ENCODE results near the gene DUOX1. TPM values are rescaled to one million over a fixed set of nuclear protein-coding genes. Genes with fewer than 3 reads are reported as not detected.
A peak's percentile ranks its signal among the peaks of the same experiment; 100 is the strongest.

DUOX1 gene
- total RNA-seq, 1 donor from 2014 or later = 0.07 TPM

DNA sequence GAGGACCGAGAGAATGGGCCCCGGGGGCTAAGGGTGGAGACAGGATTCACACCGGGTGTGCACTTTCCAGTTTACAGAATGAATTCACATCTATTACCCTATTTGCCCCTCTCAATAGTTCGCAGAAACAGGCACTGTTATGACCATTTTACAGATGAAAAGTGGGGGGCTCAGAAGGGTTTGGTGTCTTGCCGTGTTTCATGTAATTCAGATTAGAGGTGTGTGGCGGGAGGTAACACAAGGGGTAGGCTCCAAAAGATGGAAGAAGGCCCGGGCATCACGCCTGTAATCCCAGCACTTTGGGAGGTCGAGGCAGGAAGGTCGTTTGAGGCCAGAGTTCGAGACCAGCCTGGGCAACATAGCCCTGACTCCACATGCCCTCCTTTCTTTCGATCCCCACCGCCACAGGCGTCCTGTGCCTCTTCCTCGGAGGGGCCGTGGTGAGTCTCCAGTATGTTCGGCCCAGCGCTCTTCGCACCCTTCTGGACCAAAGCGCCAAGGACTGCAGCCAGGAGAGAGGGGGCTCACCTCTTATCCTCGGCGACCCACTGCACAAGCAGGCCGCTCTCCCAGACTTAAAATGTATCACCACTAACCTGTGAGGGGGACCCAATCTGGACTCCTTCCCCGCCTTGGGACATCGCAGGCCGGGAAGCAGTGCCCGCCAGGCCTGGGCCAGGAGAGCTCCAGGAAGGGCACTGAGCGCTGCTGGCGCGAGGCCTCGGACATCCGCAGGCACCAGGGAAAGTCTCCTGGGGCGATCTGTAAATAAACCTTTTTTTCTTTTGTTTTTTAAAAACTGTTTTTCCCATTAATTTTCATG is 12.3 kb upstream of the DUOX1 start:
- TF ChIP-seq, protein P1, sequence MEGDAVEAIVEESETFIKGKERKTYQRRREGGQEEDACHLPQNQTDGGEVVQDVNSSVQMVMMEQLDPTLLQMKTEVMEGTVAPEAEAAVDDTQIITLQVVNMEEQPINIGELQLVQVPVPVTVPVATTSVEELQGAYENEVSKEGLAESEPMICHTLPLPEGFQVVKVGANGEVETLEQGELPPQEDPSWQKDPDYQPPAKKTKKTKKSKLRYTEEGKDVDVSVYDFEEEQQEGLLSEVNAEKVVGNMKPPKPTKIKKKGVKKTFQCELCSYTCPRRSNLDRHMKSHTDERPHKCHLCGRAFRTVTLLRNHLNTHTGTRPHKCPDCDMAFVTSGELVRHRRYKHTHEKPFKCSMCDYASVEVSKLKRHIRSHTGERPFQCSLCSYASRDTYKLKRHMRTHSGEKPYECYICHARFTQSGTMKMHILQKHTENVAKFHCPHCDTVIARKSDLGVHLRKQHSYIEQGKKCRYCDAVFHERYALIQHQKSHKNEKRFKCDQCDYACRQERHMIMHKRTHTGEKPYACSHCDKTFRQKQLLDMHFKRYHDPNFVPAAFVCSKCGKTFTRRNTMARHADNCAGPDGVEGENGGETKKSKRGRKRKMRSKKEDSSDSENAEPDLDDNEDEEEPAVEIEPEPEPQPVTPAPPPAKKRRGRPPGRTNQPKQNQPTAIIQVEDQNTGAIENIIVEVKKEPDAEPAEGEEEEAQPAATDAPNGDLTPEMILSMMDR (IDR thresholded peaks at IDR 0.05; ENCODE audit: insufficient read depth, low read depth, low read length) = no peak
- TF ChIP-seq EZH2 (IDR thresholded peaks at IDR 0.05; ENCODE audit: insufficient read depth, low read length) = no peak
- H3K27ac ChIP-seq (ENCODE audit: low read depth, low read length) = no peak overlapping the region
- no peak for FAIRE-seq
- H3K27ac Mint-ChIP-seq (ENCODE audit: unreplicated experiment) = no peak overlapping the region
- no peaks in the 10 kb centered on the region for H3K79me2 ChIP-seq (ENCODE audit: insufficient read depth, low read length)
- H3K9me3 Mint-ChIP-seq (ENCODE audit: unreplicated experiment) = no peaks in the 10 kb centered on the region
- no peaks in the 10 kb centered on the region for H3K36me3 Mint-ChIP-seq (ENCODE audit: low read depth, unreplicated experiment)
- no peaks in the 10 kb centered on the region for H3K36me3 ChIP-seq (ENCODE audit: insufficient read depth, low read length)
- peaks cover 11% of the 10 kb centered on the region for H3K4me1 Mint-ChIP-seq (ENCODE audit: low read depth, unreplicated experiment)
- no peak overlapping the region for H3K9ac ChIP-seq (ENCODE audit: low read length)
- H3K9me3 ChIP-seq (ENCODE audit: insufficient read depth, low read depth, low read length) = no peaks in the 10 kb centered on the region
- peak overlapping the region; percentile 48 for H2AFZ ChIP-seq (ENCODE audit: low read depth, low read length)
- peak overlapping the region; percentile 54 for H3K4me3 Mint-ChIP-seq (ENCODE audit: unreplicated experiment)
- peaks cover 53% of the 10 kb centered on the region for H3K27me3 ChIP-seq (ENCODE audit: insufficient read depth, low read length)
- H3K27me3 Mint-ChIP-seq (ENCODE audit: low read depth, unreplicated experiment) = peaks cover 60% of the 10 kb centered on the region
- H3K4me1 ChIP-seq (ENCODE audit: insufficient read depth, low read length) = peaks cover 9% of the 10 kb centered on the region
- no peak for DNase-seq (ENCODE audit: low read depth)
- H3K4me2 ChIP-seq (ENCODE audit: low read length) = peak overlapping the region; percentile 68
- H4K20me1 ChIP-seq (ENCODE audit: insufficient read depth, low read length) = no peaks in the 10 kb centered on the region
- H3K4me3 ChIP-seq (ENCODE audit: insufficient read depth, low read depth, low read length) = no peak overlapping the region

DNA sequence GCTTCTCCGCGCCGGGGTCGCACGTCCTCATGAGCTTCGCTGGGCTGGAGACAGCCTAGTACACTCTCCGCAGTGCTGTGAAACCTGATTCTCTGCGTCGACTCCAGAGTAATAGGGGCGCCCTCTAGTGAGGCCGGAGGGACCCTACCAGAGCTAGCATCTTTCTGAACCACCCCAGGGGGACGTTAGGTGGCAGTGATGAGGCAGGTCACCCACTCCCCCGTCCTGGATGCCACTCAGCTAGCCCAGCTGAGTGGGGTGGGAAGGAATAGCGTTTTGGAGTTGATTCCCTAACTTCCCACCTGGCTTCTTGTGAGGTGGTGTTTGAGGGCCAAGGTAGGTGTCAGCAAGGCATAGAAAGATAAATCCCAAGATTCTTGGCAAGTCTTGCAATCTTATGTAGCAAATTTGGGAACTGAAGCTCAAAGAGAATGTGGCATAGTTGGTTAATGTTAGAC is 11.6 kb upstream of the DUOX1 start:
- Mint-ChIP-seq H3K9me3 (ENCODE audit: unreplicated experiment) (no peaks in the 10 kb centered on the region), H3K27me3 (ENCODE audit: low read depth, unreplicated experiment) (peaks cover 54% of the 10 kb centered on the region), H3K36me3 (ENCODE audit: low read depth, unreplicated experiment) (no peaks in the 10 kb centered on the region), H3K4me1 (ENCODE audit: low read depth, unreplicated experiment) (peaks cover 15% of the 10 kb centered on the region), H3K27ac (ENCODE audit: unreplicated experiment) (no peak overlapping the region), H3K4me3 (ENCODE audit: unreplicated experiment) (peak overlapping the region; percentile 54)
- Histone ChIP-seq H3K36me3 (ENCODE audit: insufficient read depth, low read length) (no peaks in the 10 kb centered on the region), H3K4me1 (ENCODE audit: insufficient read depth, low read length) (peaks cover 9% of the 10 kb centered on the region), H3K27me3 (ENCODE audit: insufficient read depth, low read length) (peaks cover 47% of the 10 kb centered on the region), H3K79me2 (ENCODE audit: insufficient read depth, low read length) (no peaks in the 10 kb centered on the region), H3K27ac (ENCODE audit: low read depth, low read length) (no peak overlapping the region), H3K9ac (ENCODE audit: low read length) (no peak overlapping the region), H3K4me2 (ENCODE audit: low read length) (peak overlapping the region; percentile 68), H4K20me1 (ENCODE audit: insufficient read depth, low read length) (no peaks in the 10 kb centered on the region), H2AFZ (ENCODE audit: low read depth, low read length) (peak overlapping the region; percentile 48), H3K9me3 (ENCODE audit: insufficient read depth, low read depth, low read length) (no peaks in the 10 kb centered on the region), H3K4me3 (ENCODE audit: insufficient read depth, low read depth, low read length) (no peak overlapping the region)
- TF ChIP-seq EZH2 (IDR thresholded peaks at IDR 0.05; ENCODE audit: insufficient read depth, low read length) = no peak
- TF ChIP-seq, protein P1 (IDR thresholded peaks at IDR 0.05; ENCODE audit: insufficient read depth, low read depth, low read length) = peak; percentile 100
- DNase-seq (ENCODE audit: low read depth) (peak; percentile 74), FAIRE-seq (no peak)

DNA sequence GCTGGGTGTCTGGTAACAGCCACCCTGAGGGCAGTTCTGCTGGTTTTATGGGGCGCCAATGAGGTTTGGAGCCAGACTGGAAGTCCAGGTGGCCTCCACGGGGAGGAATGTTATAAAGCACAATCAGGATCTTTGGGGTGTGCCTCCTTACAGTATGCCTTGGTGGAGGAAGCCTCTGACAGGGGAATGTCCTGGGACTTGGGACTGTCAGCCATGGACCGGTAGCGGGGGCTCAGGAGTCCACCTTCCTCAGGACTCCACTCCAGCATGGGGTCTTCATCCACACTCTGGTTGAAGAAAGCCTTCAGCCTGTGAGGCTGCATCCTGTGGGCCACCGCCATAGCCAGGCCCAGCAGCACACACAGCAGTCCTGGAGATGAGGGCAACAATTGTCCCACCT is 10.8 kb upstream of the DUOX1 start:
- Mint-ChIP-seq H3K36me3 (ENCODE audit: low read depth, unreplicated experiment) (no peaks in the 10 kb centered on the region), H3K4me1 (ENCODE audit: low read depth, unreplicated experiment) (peaks cover 16% of the 10 kb centered on the region), H3K4me3 (ENCODE audit: unreplicated experiment) (no peak overlapping the region), H3K27me3 (ENCODE audit: low read depth, unreplicated experiment) (peaks cover 45% of the 10 kb centered on the region), H3K9me3 (ENCODE audit: unreplicated experiment) (no peaks in the 10 kb centered on the region), H3K27ac (ENCODE audit: unreplicated experiment) (no peak overlapping the region)
- H4K20me1 ChIP-seq (ENCODE audit: insufficient read depth, low read length) = no peaks in the 10 kb centered on the region
- no peaks in the 10 kb centered on the region for H3K79me2 ChIP-seq (ENCODE audit: insufficient read depth, low read length)
- FAIRE-seq (no peak), DNase-seq (ENCODE audit: low read depth) (no peak)
- no peak overlapping the region for H3K27ac ChIP-seq (ENCODE audit: low read depth, low read length)
- H3K4me3 ChIP-seq (ENCODE audit: insufficient read depth, low read depth, low read length) = no peak overlapping the region
- no peak overlapping the region for H3K4me2 ChIP-seq (ENCODE audit: low read length)
- peaks cover 39% of the 10 kb centered on the region for H3K27me3 ChIP-seq (ENCODE audit: insufficient read depth, low read length)
- no peak overlapping the region for H3K9ac ChIP-seq (ENCODE audit: low read length)
- no peaks in the 10 kb centered on the region for H3K36me3 ChIP-seq (ENCODE audit: insufficient read depth, low read length)
- TF ChIP-seq, protein P1 (IDR thresholded peaks at IDR 0.05; ENCODE audit: insufficient read depth, low read depth, low read length) = no peak
- no peak for TF ChIP-seq EZH2 (IDR thresholded peaks at IDR 0.05; ENCODE audit: insufficient read depth, low read length)
- H2AFZ ChIP-seq (ENCODE audit: low read depth, low read length) = no peak overlapping the region
- H3K9me3 ChIP-seq (ENCODE audit: insufficient read depth, low read depth, low read length) = no peaks in the 10 kb centered on the region
- H3K4me1 ChIP-seq (ENCODE audit: insufficient read depth, low read length) = peaks cover 9% of the 10 kb centered on the region

Data from astrocyte (in vitro differentiated cells and primary cell).